GM12873 (cell line): ENCODE results near the gene ALDH1A3.

Experiments used
- TF ChIP-seq, protein P1 (sequence below): IDR thresholded peaks from 2 replicates; pipeline ENCODE4 v1.5.1; 2012; ENCODE audit warnings: low read depth, mild to moderate bottlenecking, moderate library complexity, low read length, control low read depth; ENCODE audit not compliant: insufficient read depth; ENCODE audit errors: missing control alignments

ALDH1A3 gene

DNA sequence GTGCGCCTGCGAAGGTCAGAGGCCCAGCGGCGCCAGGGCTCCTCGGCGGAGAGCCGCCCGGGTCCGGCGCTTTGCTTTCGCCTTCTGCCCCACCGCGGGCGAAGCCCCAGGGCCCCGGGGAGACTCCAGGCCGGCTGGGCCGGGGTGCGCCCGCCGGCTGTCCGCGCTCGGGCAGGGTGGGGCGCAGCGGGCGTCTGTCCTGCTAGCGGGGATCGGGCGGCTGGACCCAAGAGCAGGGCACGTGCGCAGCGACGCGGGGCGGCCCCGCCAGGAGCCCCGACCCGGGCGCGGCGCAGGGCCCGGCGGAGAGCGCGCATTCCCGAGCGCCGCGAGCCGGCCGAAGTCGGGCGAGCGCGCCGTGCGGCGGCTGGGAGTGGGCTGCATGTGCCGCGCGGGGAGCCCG lies 569 bp upstream of the ALDH1A3 start:
- TF ChIP-seq, protein P1, sequence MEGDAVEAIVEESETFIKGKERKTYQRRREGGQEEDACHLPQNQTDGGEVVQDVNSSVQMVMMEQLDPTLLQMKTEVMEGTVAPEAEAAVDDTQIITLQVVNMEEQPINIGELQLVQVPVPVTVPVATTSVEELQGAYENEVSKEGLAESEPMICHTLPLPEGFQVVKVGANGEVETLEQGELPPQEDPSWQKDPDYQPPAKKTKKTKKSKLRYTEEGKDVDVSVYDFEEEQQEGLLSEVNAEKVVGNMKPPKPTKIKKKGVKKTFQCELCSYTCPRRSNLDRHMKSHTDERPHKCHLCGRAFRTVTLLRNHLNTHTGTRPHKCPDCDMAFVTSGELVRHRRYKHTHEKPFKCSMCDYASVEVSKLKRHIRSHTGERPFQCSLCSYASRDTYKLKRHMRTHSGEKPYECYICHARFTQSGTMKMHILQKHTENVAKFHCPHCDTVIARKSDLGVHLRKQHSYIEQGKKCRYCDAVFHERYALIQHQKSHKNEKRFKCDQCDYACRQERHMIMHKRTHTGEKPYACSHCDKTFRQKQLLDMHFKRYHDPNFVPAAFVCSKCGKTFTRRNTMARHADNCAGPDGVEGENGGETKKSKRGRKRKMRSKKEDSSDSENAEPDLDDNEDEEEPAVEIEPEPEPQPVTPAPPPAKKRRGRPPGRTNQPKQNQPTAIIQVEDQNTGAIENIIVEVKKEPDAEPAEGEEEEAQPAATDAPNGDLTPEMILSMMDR, result no peak

DNA sequence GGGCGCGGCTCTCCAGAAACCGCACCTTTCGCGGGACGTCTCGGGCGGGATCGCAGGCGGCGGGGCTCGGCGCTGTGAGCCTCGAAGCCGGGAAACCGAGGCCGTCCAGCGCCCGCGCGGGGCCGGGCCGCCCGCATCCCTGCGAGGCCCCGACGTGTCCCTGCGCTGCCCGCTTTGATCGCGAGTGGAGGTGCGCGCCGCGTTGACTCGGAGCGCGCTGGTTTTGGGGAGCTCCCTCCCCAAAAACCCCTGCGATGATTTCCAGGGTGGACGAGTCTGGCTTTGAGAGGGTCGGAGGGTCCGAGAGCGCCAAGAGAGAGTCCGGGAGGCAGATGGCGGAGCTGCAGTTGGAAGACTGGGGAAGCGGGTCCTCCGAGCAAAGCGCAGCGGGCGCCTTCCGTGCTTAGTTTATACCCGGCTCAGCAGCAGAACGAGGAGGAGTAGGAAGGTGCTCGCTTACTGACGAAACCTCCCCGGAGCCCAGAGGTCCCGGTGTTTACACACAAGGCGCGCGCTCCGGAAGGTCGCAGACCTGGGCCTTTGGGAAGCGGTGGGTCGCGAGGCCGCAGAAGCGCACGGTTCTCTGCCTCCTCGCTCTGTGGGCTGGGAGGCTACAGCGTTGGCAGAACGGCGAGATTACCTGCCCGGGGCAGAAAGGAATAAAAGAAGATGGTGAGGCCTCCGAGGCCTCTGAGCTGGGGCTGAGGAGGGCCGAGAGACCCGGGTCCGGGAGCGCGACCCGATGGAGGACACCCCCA lies 687 bp downstream of the ALDH1A3 start:
- TF ChIP-seq, protein P1, result no peak

DNA sequence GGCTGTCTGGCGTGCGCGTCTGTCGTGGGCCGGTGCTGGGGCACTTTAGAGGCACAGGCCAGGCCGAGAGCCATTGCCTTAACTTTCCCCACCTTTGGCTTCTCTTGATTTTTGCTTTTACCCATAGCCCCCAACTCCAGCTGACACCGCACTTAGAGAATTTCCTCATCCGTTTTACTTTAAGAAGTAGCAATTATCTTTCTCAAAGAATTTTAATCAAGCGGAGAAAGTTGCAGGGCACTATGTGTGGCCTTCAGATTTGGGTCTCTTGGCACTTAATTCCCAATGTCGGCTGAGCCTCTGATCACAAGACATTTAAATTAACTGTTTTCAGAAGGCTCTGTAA lies 1.2 kb downstream of the ALDH1A3 start:
- TF ChIP-seq, protein P1, result no peak

DNA sequence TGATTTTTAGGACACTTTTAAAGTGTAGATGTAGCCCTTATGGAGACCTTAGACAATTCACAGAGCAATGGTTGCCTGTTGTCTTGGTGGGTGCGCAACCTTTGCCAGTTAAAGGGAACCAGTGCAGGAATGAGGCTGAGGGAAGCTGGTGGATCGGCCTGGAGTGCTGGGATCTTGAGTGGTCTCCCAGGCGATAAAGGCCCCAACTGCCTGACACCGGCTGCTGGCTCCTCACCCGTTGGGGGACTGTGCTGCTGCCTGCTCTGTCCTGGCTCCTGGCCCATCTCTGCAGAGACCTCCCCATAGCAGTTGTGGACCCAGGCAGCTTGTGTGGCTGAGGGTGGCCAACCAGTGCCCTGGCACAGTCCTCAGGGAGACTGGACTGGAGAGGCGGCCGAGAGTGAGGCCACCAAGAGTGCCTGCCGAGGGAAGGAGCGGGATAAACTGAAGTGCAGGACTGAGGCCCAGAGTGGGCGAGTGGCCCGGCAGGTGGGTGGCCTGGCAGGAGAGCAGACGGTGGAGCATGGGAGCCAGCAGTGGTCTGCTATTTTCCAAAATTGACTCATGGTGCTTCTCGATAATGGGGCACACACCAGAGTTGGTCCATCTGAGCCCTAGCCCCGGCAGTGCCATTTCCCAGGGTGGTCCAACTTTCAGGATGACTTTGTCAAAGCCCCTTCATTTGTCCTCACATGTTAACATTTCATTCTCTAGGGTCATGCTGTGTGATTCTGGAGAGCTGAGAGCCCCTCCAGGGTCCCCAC lies 2.1 kb downstream of the ALDH1A3 start:
- TF ChIP-seq, protein P1, result no peak

DNA sequence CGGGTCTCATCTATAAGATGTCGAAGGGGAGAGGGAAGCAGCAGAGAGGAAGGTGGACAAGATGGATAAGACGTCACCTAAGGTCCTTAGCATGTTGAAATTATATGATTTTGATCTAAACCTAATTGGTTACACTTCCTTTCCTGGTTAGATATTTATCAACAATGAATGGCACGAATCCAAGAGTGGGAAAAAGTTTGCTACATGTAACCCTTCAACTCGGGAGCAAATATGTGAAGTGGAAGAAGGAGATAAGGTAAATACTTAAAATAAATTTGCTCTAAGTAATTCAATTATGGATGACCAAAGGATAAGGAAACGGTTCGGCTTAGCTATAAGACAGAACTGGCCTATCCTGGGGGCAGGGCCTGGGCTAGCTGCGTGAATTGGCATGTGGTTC lies 5.5 kb downstream of the ALDH1A3 start:
- TF ChIP-seq, protein P1, result no peak

DNA sequence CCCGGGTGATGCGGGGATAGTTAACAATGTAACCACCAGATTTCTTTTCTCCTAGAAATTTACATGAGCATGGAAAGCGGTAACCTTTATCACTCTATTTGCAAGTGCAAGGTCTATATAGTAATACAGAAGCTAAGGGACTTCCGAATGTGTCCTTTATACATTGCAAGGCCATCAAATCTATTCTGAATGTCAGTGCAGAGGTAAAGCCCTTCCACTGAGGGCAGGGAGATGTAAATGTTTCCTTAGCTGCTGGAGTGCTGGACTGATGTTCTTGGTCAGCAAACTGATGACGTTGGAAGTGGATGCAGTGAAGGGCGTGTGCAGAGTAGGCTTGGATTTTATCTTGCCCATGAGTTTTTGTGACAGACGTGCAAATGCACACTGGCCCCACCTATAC lies 6.2 kb downstream of the ALDH1A3 start:
- TF ChIP-seq, protein P1, result no peak

DNA sequence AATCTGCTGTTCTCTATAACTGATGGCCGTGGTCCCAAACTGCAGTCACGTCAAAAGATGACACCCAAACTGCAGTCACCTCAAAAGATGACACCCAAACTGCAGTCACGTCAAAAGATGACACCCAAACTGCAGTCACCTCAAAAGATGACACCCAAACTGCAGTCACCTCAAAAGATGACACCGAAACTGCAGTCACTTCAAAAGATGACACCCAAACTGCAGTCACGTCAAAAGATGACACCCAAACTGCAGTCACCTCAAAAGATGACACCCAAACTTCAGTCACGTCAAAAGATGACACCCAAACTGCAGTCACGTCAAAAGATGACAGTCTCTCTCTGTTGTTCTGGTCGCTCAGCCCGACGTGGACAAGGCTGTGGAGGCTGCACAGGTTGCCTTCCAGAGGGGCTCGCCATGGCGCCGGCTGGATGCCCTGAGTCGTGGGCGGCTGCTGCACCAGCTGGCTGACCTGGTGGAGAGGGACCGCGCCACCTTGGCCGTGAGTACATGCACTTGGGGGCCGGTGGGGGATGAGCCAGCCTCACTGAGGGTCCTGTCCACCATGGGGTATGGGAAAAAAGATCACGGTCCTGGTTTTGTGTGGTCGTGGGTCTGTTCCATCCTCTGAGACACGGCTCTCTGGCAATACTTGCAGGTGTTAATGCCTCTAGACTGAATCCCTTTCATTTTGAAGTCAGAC lies 7.7 kb downstream of the ALDH1A3 start:
- TF ChIP-seq, protein P1, result no peak
